GM21786 (cell line): ENCODE results near the gene SPRN.
"Not testable (repeated sequence)": the region's sequence is repeated elsewhere in the genome, so short reads cannot be mapped to it uniquely, and the experiment has no call there.

ENCODE experiments used
- ATAC-seq: cut with Tn5 transposase; IDR thresholded peaks from one replicate; pipeline ENCODE4 v1.9.1; 2021; ENCODE audit not compliant: unreplicated experiment

SPRN gene, protein sequence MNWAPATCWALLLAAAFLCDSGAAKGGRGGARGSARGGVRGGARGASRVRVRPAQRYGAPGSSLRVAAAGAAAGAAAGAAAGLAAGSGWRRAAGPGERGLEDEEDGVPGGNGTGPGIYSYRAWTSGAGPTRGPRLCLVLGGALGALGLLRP

DNA sequence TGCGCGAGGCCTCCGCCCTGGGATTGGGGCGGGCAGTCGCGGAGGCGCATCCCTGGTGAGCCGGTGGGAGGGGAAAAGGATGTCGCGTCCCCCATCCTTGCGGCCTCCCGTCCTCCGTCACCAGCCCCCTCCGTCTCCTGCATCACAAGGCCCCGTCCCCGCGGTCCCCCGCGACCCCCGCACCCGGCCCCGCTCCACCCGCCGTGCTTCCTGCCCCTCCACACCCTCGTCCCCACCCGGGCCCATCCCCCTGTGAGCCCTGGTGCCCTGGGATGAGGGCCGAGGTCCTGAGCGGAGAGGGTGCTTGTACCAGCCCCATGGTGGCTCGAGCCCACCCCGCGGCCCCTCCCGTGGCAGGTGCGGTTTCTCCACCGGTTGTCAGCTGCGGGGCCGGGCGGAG lies at the start of gene SPRN:
Gene SPRN (minus strand): TSS at position 25 of the 400 bp plus-strand sequence. CDS start 944 bp downstream, outside the sequence.
- ATAC-seq = not testable (repeated sequence)

DNA sequence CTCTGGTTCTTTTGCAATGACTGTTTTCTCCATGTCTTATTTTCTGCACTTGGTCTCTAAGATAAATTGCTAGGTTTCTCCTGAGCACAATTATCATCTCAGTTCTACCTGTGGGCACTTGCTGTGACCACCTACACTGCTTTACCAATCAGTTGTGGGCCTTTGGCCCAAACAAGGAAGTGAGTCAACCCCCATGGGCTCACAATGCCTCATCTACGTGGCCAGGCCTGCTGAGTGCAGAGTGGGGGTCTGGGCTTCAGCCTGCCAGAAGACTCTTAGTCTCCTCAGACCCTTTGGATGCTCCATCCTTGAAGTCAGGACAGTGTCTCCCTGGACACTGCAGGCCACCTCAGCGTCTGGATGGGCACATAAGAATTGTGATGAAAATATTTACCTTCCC lies 49.6 kb upstream of the SPRN start:
- no peak for ATAC-seq

DNA sequence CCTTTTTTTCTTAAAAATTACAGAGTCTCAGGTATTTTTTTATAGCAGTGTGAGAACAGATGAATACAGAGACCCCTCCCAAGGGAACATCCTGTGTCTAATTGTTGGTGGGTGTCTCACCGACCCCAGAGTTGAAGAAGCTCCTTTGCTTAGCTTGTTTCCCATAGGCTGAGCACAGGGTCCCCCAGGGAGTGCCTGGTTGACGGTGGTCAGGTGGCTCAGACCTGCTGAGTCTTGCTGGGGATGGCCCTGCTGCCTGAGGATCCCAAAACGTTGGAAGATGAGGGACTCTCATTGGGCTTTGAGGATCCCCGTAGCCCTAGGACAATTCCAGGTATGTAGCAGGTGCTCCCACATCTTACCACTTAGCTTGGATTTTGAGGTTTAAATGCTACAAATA lies 48.8 kb upstream of the SPRN start:
- ATAC-seq = no peak

DNA sequence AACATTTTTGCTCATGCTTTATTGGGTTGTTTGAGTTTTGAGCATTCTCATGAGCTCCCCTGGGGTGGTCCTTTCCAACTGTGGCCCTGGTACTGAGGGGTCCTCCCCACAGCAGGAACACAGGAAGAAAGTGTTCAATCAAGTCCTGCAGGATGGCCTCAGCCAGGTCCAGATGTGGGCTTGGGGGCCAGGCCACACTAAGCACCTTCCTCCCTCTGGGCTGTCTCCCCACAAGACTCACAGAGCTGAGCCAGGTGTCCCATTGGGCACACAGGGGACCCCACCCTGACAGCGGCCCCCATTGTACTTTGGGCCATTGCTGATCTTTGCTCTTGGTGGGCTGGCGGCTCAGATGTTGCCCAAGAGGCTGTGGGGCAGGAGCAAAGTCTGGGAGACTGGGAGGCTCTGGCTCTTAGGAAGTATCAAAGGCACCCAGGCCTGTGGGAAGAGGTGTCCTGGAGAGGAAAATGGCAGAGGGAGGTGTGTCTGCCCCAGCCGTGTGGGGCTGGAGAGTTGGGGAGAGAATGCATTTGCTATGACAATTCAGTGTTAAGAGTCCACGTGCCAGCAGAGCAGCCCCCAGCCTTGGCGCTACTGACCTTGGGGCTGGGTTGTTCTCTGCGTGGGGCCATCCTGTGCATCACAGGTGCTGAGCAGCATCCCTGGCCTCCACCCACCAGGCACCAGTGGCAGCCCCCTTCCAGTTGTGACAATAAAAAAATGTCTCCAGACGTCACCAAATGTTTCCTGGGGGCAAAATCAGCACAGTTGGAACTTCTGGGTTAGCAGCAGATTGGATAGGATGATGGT lies 47.1 kb upstream of the SPRN start:
- ATAC-seq = no peak

DNA sequence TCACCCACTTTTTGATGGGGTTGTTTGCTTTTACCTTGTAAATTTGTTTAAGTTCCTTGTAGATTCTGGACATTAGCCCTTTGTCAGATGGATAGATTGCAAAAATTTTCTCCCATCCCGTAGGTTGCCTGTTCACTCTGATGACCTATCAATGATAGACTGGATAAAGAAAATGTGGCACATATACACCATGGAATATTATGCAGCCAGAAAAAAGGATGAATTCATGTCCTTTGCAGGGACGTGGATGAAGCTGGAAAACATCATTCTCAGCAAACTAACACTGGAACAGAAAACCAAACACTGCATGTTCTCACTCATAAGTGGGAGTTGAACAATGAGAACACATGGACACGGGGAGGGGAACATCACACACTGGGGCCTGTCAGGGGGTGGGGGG lies 44.8 kb upstream of the SPRN start:
- ATAC-seq = not testable (repeated sequence)

DNA sequence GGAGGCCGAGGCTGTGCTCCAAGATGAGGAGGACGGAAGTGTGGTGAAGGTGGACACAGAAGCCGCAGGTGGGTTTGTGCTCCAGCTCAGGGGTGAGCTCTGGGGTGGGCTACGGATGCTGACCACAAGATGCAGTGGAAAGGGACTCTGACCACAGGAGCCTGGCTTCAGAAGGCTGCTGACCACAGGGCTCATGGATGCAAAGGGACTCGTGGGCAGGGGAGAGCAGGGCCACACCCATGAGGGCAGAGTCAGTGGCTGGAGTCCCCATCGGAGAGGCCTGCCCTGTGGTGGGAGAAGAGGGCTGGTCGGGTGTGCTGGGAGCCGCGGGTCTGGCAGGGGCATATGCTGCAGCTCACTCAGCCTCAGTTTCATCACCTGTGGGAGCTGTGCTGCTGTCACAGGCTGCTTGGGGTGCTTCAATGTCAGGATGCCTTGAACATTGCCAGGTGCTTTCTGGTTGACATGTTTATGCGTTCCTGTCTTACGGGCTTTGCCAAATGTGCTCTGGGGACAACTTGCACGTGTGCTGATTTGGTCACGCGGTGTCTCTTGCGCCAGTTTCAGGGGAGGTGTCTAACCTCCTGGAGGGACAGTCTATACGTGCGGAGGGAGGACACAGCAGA lies 43.0 kb upstream of the SPRN start:
- no peak for ATAC-seq

DNA sequence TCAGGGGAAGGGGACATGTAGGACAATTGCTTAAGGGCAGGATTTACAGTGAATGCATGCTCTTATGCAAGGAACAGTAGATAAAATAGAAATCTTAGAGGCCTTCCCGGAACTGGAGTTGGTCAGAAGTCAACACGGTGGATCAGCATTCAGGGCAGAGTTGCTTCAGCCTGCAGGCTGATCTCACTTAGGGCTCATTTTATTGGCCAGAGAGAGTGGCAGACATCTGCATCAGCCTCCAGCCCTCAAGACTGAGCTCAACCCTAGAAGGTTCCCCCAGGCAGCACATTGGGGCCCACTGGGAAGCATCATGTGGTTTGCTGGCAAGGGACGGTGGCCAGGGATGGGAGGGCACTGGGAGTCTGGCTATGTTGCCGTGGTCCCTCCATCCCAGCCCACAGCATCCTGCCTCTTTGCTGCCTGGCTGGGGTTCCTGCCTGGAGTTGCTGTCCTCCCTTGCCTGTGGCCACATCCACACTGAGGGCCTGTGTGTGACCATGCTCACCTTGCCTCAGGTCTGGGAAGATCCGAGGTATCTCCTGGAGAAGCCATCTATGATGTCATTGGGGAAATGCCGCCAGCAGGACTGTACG lies 42.4 kb upstream of the SPRN start:
- ATAC-seq = no peak

DNA sequence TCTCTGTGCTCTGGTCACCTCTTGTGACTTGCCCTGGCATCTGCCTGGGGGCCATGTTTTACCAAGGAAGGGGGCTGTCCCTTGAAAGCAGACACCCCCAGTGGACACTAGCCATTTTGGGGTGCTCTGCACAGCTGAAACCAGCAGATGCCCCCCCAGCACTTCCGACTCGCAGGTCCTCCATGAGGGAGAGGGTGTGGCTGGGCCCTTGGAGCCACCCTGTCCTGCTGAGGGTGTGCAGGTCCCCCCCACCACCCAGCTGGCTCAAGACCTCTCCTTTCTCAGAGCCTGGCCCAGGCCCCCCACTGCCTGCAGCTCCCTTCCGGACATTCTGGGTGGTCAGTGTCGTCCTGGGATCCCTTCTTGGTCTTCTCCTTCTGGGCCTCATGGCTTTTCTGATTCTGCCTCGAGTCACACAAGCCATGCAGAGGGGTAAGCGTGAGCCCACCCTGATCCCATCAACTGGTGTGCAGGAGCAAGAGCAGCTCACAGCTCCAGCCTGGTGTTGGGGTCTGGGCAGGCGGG lies 41.6 kb upstream of the SPRN start:
- ATAC-seq = no peak

DNA sequence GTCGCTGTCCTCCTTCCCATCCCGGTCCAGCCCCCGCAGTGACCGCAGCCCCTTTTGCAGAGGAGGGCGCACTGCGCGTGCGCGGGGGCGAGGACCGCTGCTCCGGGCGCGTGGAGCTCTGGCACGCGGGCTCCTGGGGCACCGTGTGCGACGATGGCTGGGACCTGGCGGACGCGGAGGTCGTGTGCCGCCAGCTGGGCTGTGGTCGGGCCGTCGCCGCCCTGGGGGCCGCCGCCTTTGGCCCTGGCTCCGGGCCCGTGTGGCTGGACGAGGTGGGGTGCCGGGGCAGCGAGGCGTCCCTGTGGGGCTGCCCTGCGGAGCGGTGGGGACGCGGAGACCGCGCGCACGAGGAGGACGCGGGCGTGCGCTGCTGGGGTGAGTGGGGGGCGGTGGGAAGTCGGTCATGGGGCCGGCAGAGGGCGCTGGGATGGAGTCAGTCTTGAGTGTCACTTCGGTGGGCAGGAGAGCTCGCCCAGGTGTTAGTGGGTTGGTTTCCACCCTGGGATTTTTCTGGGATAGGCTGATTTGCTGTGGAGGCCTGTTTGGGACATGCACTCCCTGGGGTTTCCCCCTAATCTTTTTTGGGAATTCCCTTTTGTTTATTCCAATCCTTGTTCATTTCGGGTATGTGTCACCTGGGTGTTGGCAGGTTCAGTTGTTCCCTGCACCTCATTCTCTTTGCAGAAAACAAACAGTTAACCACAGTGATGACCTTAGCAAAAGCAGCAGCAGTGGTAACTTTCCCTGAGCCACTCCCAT lies 40.9 kb upstream of the SPRN start:
- no peak for ATAC-seq

DNA sequence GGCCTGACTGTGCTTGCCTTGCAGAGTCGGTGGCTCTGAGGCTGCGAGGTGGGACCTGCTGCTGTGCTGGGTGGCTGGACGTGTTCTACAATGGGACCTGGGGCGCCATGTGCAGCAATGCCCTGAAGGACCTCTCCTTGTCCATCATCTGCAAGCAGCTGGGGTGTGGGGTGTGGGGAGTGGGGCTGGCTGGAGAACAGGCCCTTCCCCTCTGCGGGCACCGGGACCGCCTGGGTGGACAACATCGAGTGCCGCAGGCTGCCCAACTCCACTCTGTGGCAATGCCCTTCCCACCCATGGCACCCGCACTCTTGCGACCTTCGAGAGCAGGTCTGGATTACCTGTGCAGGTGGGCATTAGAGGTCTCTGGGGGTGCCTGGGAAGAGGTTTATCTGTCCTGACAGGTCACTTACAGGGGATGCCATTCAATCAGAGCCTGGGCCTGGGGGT lies 40.2 kb upstream of the SPRN start:
- ATAC-seq = no peak

DNA sequence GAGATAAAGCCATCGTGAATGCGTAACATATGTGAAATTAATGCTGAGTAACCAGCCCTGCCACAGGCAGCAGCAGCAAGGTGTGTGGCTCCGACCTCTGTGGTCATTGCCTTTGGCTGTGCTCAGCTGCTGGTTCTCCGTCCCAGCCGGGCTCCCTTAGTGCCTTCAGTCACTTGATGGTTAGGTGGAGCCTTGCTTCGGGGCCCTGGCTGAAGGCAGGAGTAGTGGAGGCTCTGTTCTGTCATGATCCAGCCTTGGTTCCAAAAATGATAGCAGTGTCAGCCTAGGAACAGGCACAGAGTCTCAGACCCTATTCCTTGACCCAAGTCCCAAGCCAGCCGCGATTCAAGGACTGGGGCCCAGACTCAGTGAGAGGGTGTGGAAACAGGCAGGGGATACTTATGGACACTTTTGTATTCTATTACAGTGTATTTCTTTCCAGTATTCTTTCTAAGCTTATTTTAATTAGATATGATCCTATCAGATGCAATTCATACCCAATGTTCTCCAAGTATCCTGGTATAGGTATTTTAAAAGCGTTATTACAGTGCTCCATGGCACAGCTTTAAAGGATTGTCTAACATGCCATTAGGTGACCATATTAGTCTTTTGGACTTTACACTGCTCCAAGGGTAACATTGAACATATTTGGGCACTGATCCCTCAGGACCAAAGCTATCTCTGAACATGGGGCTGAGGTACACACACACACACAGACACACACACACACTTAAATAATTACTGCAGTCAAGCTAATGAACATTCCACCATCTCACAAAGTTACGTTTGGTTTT lies 38.3 kb upstream of the SPRN start:
- no peak for ATAC-seq

DNA sequence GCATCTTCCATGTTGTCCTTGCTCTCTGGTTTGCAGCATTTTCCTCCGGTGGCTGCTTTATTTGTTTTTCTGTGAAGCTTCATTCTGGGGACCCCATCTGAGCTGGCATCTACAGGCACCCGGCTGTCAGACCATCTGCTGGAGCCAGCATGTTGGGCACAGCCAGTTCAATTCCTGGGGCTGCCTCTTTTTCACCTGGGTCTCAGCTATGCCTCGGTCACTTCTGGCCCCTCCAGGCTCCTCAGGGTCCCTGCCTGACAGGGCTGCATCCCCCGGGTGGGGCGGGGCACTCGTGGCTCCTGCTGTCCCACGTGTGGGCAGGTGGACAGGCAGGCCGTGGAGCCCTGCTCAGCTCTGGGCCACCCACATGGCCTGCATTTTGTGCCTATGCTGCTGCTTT lies 37.4 kb upstream of the SPRN start:
- no peak for ATAC-seq

DNA sequence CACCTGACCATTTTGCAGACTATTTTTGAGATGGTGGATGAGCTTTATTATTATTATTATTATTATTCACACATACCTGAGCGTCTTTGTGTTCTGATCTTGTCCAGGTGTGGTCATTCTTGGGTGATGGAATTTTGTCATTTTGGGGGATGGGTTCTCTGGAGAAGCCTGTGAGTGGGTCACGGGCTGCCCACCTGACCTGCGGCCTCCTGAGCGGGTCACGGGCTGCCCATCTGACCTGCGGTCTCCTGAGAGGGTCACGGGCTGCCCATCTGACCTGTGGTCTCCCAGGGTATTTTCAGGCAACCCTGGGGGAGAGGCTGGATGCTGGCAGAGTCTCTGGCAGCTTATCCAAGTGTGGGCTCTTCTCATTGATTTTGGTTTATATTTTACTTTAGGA lies 36.6 kb upstream of the SPRN start:
- no peak for ATAC-seq

DNA sequence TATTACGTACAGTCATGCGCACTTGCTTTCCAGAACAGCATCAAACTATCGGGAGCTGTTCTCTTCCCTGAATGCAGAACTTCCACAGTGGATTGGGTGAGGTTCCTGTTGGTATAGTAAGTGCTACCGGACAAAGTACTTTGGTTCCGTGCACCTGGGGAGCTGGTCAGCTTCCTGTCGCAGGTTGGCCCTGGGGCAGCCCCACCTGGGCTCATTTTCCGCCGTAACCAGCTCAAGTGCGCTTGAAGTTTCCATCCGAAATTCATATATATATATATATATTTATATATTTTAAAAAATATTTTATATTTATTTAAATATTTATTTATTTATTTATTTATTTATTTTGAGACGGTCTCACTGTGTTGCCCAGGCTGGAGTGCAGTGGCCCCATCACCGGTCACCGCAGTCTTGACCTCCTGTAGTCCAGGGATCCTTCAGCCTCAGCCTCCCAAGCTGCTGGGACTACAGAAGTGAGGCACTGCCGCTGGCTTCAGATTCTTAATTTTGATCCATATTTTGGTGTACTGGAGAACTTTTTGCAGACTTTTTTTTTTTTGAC lies 35.9 kb upstream of the SPRN start:
- ATAC-seq = no peak

DNA sequence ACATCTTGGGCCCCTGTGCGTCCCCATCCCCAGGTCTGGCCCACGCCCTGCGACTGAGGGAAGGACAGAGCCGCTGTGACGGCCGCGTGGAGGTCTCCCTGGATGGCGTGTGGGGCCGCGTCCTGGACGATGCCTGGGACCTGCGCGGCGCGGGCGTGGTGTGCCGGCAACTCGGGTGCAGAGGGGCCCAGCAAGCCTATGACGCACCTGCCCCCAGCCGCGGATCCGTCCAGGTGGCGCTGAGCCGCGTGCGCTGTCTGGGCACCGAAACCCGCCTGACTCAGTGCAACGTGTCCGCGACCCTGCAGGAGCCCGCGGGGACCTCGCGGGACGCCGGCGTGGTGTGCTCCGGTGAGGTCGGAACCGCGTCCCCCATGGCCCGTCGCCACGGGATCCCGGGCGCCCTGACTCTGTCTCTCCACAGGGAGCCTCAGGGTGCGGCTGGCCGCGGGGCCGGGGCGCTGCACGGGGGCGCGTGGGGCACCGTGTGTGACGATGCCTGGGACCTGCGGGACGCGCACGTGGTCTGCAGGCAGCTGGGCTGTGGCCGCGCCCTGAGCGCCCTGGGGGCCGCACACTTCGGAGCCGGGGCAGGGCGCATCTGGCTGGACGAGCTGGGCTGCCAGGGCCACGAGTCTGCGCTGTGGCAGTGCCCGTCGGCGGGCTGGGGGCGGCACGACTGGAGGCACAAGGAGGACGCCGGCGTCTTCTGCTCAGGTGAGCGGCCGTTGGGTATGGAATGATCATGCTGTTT lies 35.2 kb upstream of the SPRN start:
- no peak for ATAC-seq

DNA sequence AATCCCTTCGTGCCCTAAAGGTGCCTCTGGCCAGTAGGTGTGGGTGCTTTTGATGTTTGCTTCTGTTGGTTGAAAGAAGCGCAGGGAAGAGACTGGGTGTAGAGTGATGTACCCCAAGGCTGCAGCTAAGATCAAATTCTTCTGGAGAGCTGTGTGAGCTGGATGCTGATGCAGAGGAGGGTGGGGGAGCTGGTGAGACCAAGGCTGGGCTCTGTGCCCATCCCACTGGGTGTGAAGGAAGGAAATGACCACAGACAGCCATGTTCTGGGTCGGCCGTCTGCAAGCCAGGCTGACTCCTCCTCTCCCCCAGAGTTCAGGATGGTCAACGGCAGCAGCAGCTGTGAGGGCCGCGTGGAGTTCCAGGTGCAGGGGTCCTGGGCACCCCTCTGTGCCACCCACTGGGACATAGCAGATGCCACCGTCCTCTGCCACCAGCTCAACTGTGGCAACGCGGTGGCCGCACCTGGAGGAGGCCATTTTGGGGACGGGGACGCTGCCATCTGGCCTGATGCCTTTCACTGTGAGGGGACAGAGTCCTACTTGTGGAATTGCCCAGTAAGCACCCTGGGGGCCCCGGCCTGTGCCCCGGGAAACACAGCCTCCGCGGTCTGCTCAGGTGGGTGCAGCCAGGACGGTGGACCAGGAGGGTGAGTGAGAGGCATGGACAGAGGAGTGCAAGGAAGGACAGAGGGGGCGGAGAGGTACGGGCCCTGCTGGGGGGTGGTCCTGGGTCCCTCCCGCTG lies 34.5 kb upstream of the SPRN start:
- no peak for ATAC-seq

DNA sequence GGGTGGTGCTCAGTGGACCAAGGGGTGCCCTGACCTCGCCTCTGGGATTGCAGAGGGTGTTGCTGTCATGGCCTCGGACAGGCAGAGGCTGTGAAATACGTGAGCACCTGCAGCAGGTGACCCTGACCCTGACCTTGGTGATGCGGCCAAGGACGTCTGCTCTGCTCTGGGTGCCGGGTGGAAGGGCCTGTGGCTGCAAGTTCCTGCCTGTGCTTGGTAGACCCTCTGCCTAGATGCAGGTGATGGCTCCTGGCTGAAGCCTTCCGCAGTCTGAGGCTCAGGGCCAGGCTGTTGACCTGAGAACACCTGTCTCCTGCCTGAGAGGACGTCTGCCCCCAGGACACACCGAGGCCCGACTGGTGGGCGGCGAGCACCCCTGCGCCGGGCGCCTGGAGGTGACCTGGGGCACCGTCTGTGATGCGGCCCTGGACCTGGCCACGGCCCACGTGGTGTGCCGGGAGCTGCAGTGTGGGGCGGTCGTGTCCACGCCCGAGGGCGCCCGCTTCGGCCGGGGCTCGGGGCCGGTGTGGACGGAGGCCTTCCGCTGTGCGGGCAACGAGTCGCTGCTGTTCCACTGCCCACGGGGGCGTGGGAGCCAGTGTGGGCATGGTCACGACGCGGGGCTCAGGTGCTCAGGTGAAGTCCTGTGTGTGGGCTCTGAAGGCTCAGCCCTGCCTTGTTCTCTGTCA lies 33.7 kb upstream of the SPRN start:
- ATAC-seq = no peak
